ENCODE measurements around the gene BCAT1. TPM values are rescaled to one million over a fixed set of nuclear protein-coding genes. Genes with fewer than 3 reads are reported as not detected.

Gene BCAT1
- total RNA-seq, 2 experiments from 2014 or later: 16.4 to 16.7 TPM

GRCh38 chr12:24903329-24904088, 45.4 kb downstream of the BCAT1 start:
- Mint-ChIP-seq H3K9me3 (no peaks in the 10 kb centered on the region), H3K4me1 (ENCODE audit: low read depth) (peaks cover 31% of the 10 kb centered on the region), H3K27me3 (ENCODE audit: low read depth) (peaks cover 26% of the 10 kb centered on the region), H3K27ac (no peak overlapping the region), H3K36me3 (ENCODE audit: low read depth) (peaks cover 3% of the 10 kb centered on the region), H3K4me3 (peak overlapping the region; percentile 85)
- no peak for DNase-seq
- CTCF ChIA-PET: interaction anchor here (1.5 kb wide), 1 partner anchor 50 kb away, joined by 5 read pairs; no protein-coding TSS in a partner anchor
- intact Hi-C loops (cut with micrococcal nuclease): loop anchor here (5.0 kb wide), 1 partner anchor 196 kb away; no protein-coding TSS in a partner anchor

- peak overlapping the region; percentile 85 for H3K4me3 Mint-ChIP-seq
- peak; percentile 23 for DNase-seq
- H3K4me1 Mint-ChIP-seq (ENCODE audit: low read depth): peaks cover 31% of the 10 kb centered on the region
- H3K27ac Mint-ChIP-seq: peak overlapping the region; percentile 71
- intact Hi-C loops (cut with micrococcal nuclease): loop anchor here (5.0 kb wide), 1 partner anchor 195 kb away; no protein-coding TSS in a partner anchor
- peaks cover 28% of the 10 kb centered on the region for H3K27me3 Mint-ChIP-seq (ENCODE audit: low read depth)
- H3K9me3 Mint-ChIP-seq: no peaks in the 10 kb centered on the region
- H3K36me3 Mint-ChIP-seq (ENCODE audit: low read depth): peaks cover 3% of the 10 kb centered on the region
- CTCF ChIA-PET: interaction anchor here (1.5 kb wide), 1 partner anchor 49 kb away, joined by 5 read pairs; no protein-coding TSS in a partner anchor
Measured at GRCh38 chr12:24902511-24903328, 46.2 kb downstream of the BCAT1 start.

- peak; percentile 36 for DNase-seq
- Mint-ChIP-seq H3K36me3 (ENCODE audit: low read depth) (peaks cover 3% of the 10 kb centered on the region), H3K4me1 (ENCODE audit: low read depth) (peaks cover 31% of the 10 kb centered on the region), H3K9me3 (no peaks in the 10 kb centered on the region), H3K4me3 (peak overlapping the region; percentile 85), H3K27me3 (ENCODE audit: low read depth) (peaks cover 30% of the 10 kb centered on the region), H3K27ac (no peak overlapping the region)
- CTCF ChIA-PET: interaction anchor here (0.7 to 1.5 kb wide), 4 partner anchors 48 to 90 kb away, joined by 3 to 5 read pairs (median 4); no protein-coding TSS in a partner anchor
- intact Hi-C loops (cut with micrococcal nuclease): loop anchor here (1.0 to 5.0 kb wide), 9 partner anchors 17 to 1847 kb away; a partner anchor contains a TSS
Measured at GRCh38 chr12:24901576-24902461, 47.1 kb downstream of the BCAT1 start.

GRCh38 chr12:24900196-24900595, 48.7 kb downstream of the BCAT1 start:
- Mint-ChIP-seq H3K27me3 (ENCODE audit: low read depth) (peaks cover 34% of the 10 kb centered on the region), H3K27ac (no peak overlapping the region)

GRCh38 chr12:24899503-24900075, 49.3 kb downstream of the BCAT1 start:
- intact Hi-C loops (cut with micrococcal nuclease): loop anchor here (2.0 to 5.0 kb wide), 4 partner anchors 47 to 1849 kb away; no protein-coding TSS in a partner anchor
- H3K27me3 Mint-ChIP-seq (ENCODE audit: low read depth): peaks cover 37% of the 10 kb centered on the region
- H3K4me1 Mint-ChIP-seq (ENCODE audit: low read depth): peaks cover 31% of the 10 kb centered on the region
- H3K9me3 Mint-ChIP-seq: no peaks in the 10 kb centered on the region
- DNase-seq: no peak
- H3K36me3 Mint-ChIP-seq (ENCODE audit: low read depth): peaks cover 3% of the 10 kb centered on the region
- H3K27ac Mint-ChIP-seq: no peak overlapping the region
- CTCF ChIA-PET: no interaction called here
- no peak overlapping the region for H3K4me3 Mint-ChIP-seq

More at GRCh38 chr12:24900196-24900595, 48.7 kb downstream of the BCAT1 start:
- H3K4me3 Mint-ChIP-seq: no peak overlapping the region
- CTCF ChIA-PET: no interaction called here
- no peaks in the 10 kb centered on the region for H3K9me3 Mint-ChIP-seq
- intact Hi-C loops (cut with micrococcal nuclease): loop anchor here (2.0 to 5.0 kb wide), 4 partner anchors 47 to 1849 kb away; no protein-coding TSS in a partner anchor
- H3K36me3 Mint-ChIP-seq (ENCODE audit: low read depth): peaks cover 3% of the 10 kb centered on the region
- DNase-seq: no peak
- H3K4me1 Mint-ChIP-seq (ENCODE audit: low read depth): peaks cover 31% of the 10 kb centered on the region

GRCh38 chr12:24898606-24899005, 50.3 kb downstream of the BCAT1 start:
- Mint-ChIP-seq H3K9me3 (no peaks in the 10 kb centered on the region), H3K36me3 (ENCODE audit: low read depth) (peaks cover 3% of the 10 kb centered on the region), H3K4me1 (ENCODE audit: low read depth) (peaks cover 29% of the 10 kb centered on the region), H3K27ac (no peak overlapping the region), H3K4me3 (no peak overlapping the region), H3K27me3 (ENCODE audit: low read depth) (peaks cover 40% of the 10 kb centered on the region)
- CTCF ChIA-PET: no interaction called here
- intact Hi-C loops (cut with micrococcal nuclease): no loop called here
- DNase-seq: no peak

GRCh38 chr12:24898185-24898584, 50.7 kb downstream of the BCAT1 start:
- Mint-ChIP-seq H3K4me1 (ENCODE audit: low read depth) (peaks cover 26% of the 10 kb centered on the region), H3K4me3 (no peak overlapping the region), H3K9me3 (no peaks in the 10 kb centered on the region), H3K27ac (no peak overlapping the region), H3K36me3 (ENCODE audit: low read depth) (peaks cover 3% of the 10 kb centered on the region), H3K27me3 (ENCODE audit: low read depth) (peaks cover 36% of the 10 kb centered on the region)
- no peak for DNase-seq
- intact Hi-C loops (cut with micrococcal nuclease): no loop called here
- CTCF ChIA-PET: no interaction called here

- Mint-ChIP-seq H3K27me3 (ENCODE audit: low read depth) (peaks cover 31% of the 10 kb centered on the region), H3K27ac (no peak overlapping the region), H3K4me1 (ENCODE audit: low read depth) (peaks cover 13% of the 10 kb centered on the region), H3K4me3 (no peak overlapping the region), H3K36me3 (ENCODE audit: low read depth) (peaks cover 3% of the 10 kb centered on the region), H3K9me3 (no peaks in the 10 kb centered on the region)
- intact Hi-C loops (cut with micrococcal nuclease): no loop called here
- DNase-seq: no peak
- CTCF ChIA-PET: interaction anchor here (0.9 to 1.2 kb wide), 2 partner anchors 19 to 44 kb away, joined by 3 to 4 read pairs; no protein-coding TSS in a partner anchor
Measured at GRCh38 chr12:24896171-24896570, 52.7 kb downstream of the BCAT1 start.

GRCh38 chr12:24895612-24896011, 53.3 kb downstream of the BCAT1 start:
- Mint-ChIP-seq H3K36me3 (ENCODE audit: low read depth) (peaks cover 3% of the 10 kb centered on the region), H3K27me3 (ENCODE audit: low read depth) (peaks cover 35% of the 10 kb centered on the region), H3K4me1 (ENCODE audit: low read depth) (peaks cover 9% of the 10 kb centered on the region), H3K9me3 (no peaks in the 10 kb centered on the region), H3K27ac (no peak overlapping the region), H3K4me3 (no peak overlapping the region)
- intact Hi-C loops (cut with micrococcal nuclease): no loop called here
- no peak for DNase-seq
- CTCF ChIA-PET: interaction anchor here (0.9 kb wide), 1 partner anchor 19 kb away, joined by 3 read pairs; no protein-coding TSS in a partner anchor

GRCh38 chr12:24894879-24895278, 54.0 kb downstream of the BCAT1 start:
- Mint-ChIP-seq H3K27me3 (ENCODE audit: low read depth) (peaks cover 35% of the 10 kb centered on the region), H3K4me1 (ENCODE audit: low read depth) (peaks cover 4% of the 10 kb centered on the region), H3K4me3 (no peak overlapping the region), H3K9me3 (no peaks in the 10 kb centered on the region), H3K27ac (no peak overlapping the region), H3K36me3 (ENCODE audit: low read depth) (peaks cover 3% of the 10 kb centered on the region)
- no peak for DNase-seq
- CTCF ChIA-PET: no interaction called here
- intact Hi-C loops (cut with micrococcal nuclease): no loop called here

- H3K36me3 Mint-ChIP-seq (ENCODE audit: low read depth): no peaks in the 10 kb centered on the region
- DNase-seq: no peak
- CTCF ChIA-PET: interaction anchor here (1.6 kb wide), 1 partner anchor 38 kb away, joined by 4 read pairs; no protein-coding TSS in a partner anchor
- peaks cover 22% of the 10 kb centered on the region for H3K27me3 Mint-ChIP-seq (ENCODE audit: low read depth)
- H3K27ac Mint-ChIP-seq: no peak overlapping the region
- no peaks in the 10 kb centered on the region for H3K9me3 Mint-ChIP-seq
- no peak overlapping the region for H3K4me3 Mint-ChIP-seq
- no peaks in the 10 kb centered on the region for H3K4me1 Mint-ChIP-seq (ENCODE audit: low read depth)
- intact Hi-C loops (cut with micrococcal nuclease): no loop called here
Measured at GRCh38 chr12:24890048-24890803, 58.7 kb downstream of the BCAT1 start.
